Left renal cortex interstitium (tissue), 4 donors: Measurements from ENCODE around the gene YTHDF1. TPM values are rescaled to one million over a fixed set of nuclear protein-coding genes. Genes with fewer than 3 reads are reported as not detected.

Experiments
- polyA plus RNA-seq, 4 donors: library from polyadenylated mRNA; unstranded; fragments of 120-200 nt; gene quantifications; one replicate each; pipeline ENCODE4 v1.2.1, GENCODE V29; 2013; ENCODE audit not compliant: insufficient read length in 4 of 4

The YTHDF1 gene
- polyA plus RNA-seq, 4 donors = 42.0 to 45.6 (median 44.3) TPM

Other genes starting within 250 kb of the YTHDF1 start
- gene BHLHE23, start 209.2 kb downstream of the YTHDF1 start, polyA plus RNA-seq = not detected
- gene BIRC7, start 19.8 kb upstream of the YTHDF1 start, polyA plus RNA-seq = 1 to 10 TPM; 1.4 to 2.2 (median 2.0) TPM
- 10 to 100 TPM; 25.4 to 42.2 (median 40.8) TPM for gene NKAIN4, start 38.3 kb upstream of the YTHDF1 start, polyA plus RNA-seq
- 10 to 100 TPM; 53.9 to 90.8 (median 73.9) TPM for gene ARFGAP1, start 56.7 kb upstream of the YTHDF1 start, polyA plus RNA-seq
- gene COL20A1, start 77.1 kb upstream of the YTHDF1 start, polyA plus RNA-seq = 1 to 10 TPM in 1 of 4 donors, under 1 TPM in 3; 0.69 to 1.2 (median 0.94) TPM
- 10 to 100 TPM in 2 of 4 donors, 1 to 10 TPM in 2; 5.6 to 29.6 (median 12.3) TPM for gene CHRNA4, start 145.2 kb upstream of the YTHDF1 start, polyA plus RNA-seq